Coronary artery (tissue), 2 donors: ENCODE data around the gene RPS15.

ENCODE experiments used
- DNase-seq: peaks from one replicate; pipeline ENCODE4 v3.0.0-alpha.2; 2017; ENCODE audit warnings: low spot score
- H3K27ac ChIP-seq, 2 donors: fragments of 200-600 bp; sonication (generic); one replicate each; pipeline ENCODE4 v1.5.1; 2016 to 2019
- H3K4me3 ChIP-seq: fragments of 200-600 bp; sonication (generic); 2 replicates; pipeline ENCODE4 v1.5.1; 2016; ENCODE audit warnings: mild to moderate bottlenecking, moderate library complexity
- TF ChIP-seq, protein P1 (sequence below): fragments of 200-600 bp; sonication (generic); IDR thresholded peaks from one replicate; pipeline ENCODE4 v1.5.1; 2019; ENCODE audit warnings: antibody characterized with exemption

The RPS15 gene

DNA sequence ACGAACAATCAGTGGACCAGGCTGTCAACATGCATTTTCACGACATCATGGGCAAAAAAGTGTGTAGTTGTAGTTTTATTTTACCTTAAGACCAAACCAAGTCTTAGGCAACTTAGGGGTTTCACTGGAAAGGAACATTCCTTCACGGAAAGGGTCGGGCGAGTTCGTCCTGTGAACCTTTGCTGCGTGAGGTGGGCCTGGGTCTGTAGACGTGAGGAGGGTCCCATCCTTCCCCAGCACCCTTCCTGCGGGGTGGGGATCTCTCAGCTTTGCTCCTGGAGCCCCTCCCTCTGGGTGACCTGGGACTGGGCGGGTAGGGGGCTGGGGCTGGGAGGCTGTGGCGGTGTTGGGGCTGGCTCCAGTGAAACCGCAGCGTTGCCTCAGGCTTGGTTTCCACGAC, 12.3 kb upstream of the RPS15 start:
- Histone ChIP-seq H3K27ac (no peak overlapping the region), H3K4me3 (no peak overlapping the region)
- TF ChIP-seq, protein P1, sequence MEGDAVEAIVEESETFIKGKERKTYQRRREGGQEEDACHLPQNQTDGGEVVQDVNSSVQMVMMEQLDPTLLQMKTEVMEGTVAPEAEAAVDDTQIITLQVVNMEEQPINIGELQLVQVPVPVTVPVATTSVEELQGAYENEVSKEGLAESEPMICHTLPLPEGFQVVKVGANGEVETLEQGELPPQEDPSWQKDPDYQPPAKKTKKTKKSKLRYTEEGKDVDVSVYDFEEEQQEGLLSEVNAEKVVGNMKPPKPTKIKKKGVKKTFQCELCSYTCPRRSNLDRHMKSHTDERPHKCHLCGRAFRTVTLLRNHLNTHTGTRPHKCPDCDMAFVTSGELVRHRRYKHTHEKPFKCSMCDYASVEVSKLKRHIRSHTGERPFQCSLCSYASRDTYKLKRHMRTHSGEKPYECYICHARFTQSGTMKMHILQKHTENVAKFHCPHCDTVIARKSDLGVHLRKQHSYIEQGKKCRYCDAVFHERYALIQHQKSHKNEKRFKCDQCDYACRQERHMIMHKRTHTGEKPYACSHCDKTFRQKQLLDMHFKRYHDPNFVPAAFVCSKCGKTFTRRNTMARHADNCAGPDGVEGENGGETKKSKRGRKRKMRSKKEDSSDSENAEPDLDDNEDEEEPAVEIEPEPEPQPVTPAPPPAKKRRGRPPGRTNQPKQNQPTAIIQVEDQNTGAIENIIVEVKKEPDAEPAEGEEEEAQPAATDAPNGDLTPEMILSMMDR, result no peak
- DNase-seq, result no peak

DNA sequence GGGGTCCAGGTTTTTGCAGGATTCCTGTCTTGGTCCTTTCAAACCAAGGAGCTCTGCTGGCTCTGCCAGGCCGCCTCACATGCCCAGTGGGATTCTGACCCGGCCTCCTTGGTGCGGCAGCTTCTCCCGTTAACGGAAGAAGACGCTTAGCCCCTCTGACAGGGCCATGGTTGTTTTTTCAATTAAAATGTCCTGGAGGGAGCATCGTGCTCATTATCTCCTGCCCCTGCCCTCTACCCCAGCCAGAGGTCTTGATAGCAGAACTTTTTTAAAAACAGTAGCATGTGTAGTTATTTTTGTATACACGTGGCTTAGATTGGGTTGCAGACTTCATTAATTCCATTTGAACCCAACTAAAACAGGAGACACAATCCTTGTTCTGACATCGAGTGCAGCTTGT, 11.5 kb upstream of the RPS15 start:
- no peak for DNase-seq
- no peak overlapping the region for H3K4me3 ChIP-seq
- no peak overlapping the region for H3K27ac ChIP-seq
- TF ChIP-seq, protein P1, result no peak

DNA sequence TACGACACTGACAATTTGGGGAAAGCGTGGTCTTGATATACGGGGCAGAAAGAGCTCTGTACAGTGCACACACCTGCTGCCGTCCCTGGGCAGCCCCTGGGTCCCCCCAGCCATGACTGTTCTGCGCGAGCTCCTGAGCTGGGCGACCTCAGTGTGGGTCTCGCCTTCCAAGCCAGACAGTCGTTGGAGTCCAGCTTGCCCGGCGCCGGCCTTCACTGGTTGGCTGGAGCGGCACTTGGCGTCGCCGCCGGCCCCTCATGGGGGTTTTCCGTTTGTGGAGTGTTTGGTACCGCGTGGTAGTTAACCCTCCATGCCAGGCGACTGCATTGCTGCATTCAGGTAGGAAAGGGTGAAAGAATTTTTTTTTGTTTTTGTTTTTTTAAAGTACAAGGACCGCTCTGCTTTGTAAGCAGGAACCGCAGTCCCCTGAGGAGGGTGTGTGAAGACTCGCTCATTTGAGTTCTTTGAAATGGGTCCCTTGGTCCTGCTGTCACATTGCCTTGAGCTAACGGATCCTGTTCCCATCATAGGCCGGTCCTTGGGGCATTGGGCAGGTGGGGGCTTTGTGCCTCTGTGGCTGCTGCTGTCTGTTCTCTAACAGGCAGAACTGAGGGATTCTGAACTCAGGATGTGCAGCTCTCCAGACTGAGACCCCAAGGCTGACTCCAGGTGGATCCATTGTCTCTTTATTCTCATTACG, 10.8 kb upstream of the RPS15 start:
- Histone ChIP-seq H3K27ac (no peak overlapping the region), H3K4me3 (no peak overlapping the region)
- TF ChIP-seq, protein P1, result no peak
- DNase-seq, result no peak

DNA sequence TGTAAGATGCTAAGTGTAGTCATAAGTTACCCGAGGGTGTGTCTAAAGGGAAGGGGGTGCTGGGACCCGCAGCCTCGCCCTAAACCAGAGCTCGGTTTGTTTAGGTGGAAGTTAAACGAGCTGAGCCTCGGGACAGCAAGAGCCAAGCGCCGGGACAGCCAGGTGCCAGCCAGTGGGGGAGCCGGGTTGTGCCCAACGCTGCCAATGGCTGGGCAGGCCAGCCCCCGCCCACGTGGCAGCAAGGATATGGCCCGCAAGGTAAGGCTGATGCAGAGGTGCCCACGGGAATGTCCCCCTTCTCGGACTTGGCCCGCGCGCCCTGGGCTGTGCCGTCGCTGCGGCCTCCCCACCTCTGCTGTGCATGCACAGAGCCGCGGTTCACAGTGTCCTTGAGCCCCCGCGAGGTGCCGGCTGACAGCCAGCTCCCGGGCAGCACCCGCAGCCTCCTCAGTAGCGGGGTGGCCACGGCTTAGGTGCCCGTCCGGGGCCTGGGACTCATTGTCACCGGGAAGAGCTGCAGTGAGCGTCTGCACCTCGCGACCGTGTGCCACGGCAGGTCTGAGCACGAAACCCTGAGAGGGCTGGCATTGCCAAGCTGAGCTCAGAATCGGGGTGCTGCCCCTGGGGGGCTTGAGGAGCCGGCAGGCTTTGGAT, 9.3 kb upstream of the RPS15 start:
- DNase-seq, result no peak
- H3K4me3 ChIP-seq, result no peak overlapping the region
- no peak overlapping the region for H3K27ac ChIP-seq
- TF ChIP-seq, protein P1, result no peak

DNA sequence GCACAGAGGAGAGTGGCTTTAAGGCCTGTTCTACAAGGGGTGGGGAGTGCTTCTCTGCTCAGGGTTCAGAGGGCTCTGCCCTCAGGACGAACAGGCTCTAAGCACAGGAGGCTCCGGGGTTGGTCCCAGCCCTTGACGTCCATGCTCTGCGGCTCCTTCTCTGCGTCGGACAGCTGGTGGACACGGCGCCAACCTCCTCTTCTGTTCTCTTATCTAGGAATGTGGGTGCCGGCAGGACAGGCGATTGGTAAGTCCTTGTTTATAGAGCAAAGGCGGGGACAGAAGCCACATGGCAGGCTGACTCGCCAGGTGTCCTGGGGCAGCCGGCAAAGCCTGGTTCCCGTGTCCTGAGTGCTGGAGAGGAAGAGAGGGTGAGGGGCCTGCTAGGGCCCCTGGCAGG, 8.4 kb upstream of the RPS15 start:
- Histone ChIP-seq H3K4me3 (no peak overlapping the region), H3K27ac (no peak overlapping the region)
- DNase-seq, result no peak
- TF ChIP-seq, protein P1, result no peak

DNA sequence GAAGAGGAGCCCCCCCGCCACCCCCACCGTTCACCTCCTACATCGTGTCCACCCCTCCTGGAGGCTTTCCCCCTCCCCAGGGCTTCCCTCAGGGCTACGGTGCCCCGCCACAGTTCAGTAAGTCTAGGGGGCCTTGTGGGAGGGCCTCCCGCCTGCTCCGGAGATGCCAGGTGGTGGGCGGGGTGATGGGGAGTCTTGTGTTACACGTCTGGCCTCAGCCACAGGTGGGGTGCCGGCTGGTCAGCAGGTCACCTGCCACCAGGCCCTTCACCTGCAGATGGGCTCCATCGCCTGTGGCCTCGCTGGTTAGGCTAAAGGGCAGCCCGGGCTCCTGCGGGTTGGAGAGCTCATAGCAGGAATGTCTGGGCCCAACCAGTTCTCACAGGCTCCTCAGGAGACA, 8.0 kb upstream of the RPS15 start:
- no peak overlapping the region for H3K4me3 ChIP-seq
- TF ChIP-seq, protein P1, result no peak
- DNase-seq, result no peak

More for the DNA sequence above, 8.0 kb upstream of the RPS15 start:
- no peak overlapping the region for H3K27ac ChIP-seq
